Heart left ventricle (tissue), 13 donors: Measurements from ENCODE around the gene MKX.

ENCODE experiments used
- CTCF ChIP-seq, 12 donors: fragments of 200-600 bp; sonication (generic) in 4 of 12; IDR thresholded peaks; one replicate each; pipeline versions ENCODE4 v1.5.0 to v1.8.0; 2018 to 2022; ENCODE audit warnings: antibody characterized with exemption in 12 of 12, mild to moderate bottlenecking in 5 of 12
- POLR2A ChIP-seq, 2 donors: fragments of 450-650 bp; IDR thresholded peaks; one replicate each; pipeline ENCODE4 v1.6.1; 2017; ENCODE audit warnings: antibody characterized with exemption in 2 of 2, mild to moderate bottlenecking in 2 of 2, moderate library complexity in 2 of 2
- donor health status: ischemic (EF 13 %, LVEDD 7.1; RV severe dilation, severe dysfunction).
- donor health status: DM: no; HTN: yes; CAD: no.
- donor health status: DM: no; HTN: no; CAD: no.
- donor health status: ischemic (EF 25% LVEDD 6.9; RV normal size, moderate dysfunction).
- donor health status: ischemic (EF 25% LVEDD 5.7; RV mildly dilated, moderate dysfunction).
- donor health status: ischemic (EF 35%, LVEDD 5.7; RV mildly dilated, moderate dysfunction).
- donor health status: nonischemic (EF 11% LVEDD 7.7; RV severe dilation, severe dysfunction).
- donor health status: DM: yes; HTN: yes; CAD: no.
- donor health status: PGD.
- donor health status: ischemic (EF 29% LVEDD 5.4; RV normal size, mild dysfunction).
- donor health status: nonischemic (EF 23%, LVEDD 6.1; RV moderate dilation, normal function).

- no peak for TF ChIP-seq POLR2A (IDR thresholded peaks at IDR 0.05)
- TF ChIP-seq CTCF (IDR thresholded peaks at IDR 0.05), result no peak
These were observed 57.3 kb downstream of the MKX start for GRCh38 chr10:27688276-27688675.
